GM23338 (cell line): Measurements from ENCODE around the gene UMODL1. TPM values are rescaled to one million over a fixed set of nuclear protein-coding genes. Genes with fewer than 3 reads are reported as not detected.

Experiments
- ATAC-seq: fragments of 200-7000 bp; cut with Tn5 transposase; 3 replicates; pipeline ENCODE4 v1.9.1; 2020
- DNase-seq: peaks from one replicate; pipeline ENCODE4 v3.0.0-alpha.2; 2015; ENCODE audit warnings: low spot score
- H2AFZ ChIP-seq: fragments of 200-600 bp; sonication (generic); 2 replicates; pipeline ENCODE4 v1.8.0; 2016; ENCODE audit warnings: antibody characterized with exemption, mild to moderate bottlenecking, moderate library complexity
- H3F3A ChIP-seq: fragments of 200-600 bp; sonication (generic); replicated peaks from 2 replicates; pipeline ENCODE4 v1.8.0; 2017; ENCODE audit warnings: antibody characterized with exemption, mixed run types, low read depth
- H3K27ac ChIP-seq: fragments of 200-600 bp; sonication (generic); 2 replicates; pipeline ENCODE4 v1.6.1; 2016; ENCODE audit warnings: low read depth
- H3K27me3 ChIP-seq: fragments of 200-600 bp; sonication (generic); 2 replicates; pipeline ENCODE4 v1.8.0; 2016; ENCODE audit warnings: mild to moderate bottlenecking, mixed run types, moderate library complexity; ENCODE audit not compliant: insufficient read depth
- H3K36me3 ChIP-seq: fragments of 200-600 bp; sonication (generic); 2 replicates; pipeline ENCODE4 v1.8.0; 2016; ENCODE audit warnings: mild to moderate bottlenecking; ENCODE audit not compliant: insufficient read depth
- H3K4me1 ChIP-seq: fragments of 200-600 bp; sonication (generic); 2 replicates; pipeline ENCODE4 v1.8.0; 2016; ENCODE audit warnings: mild to moderate bottlenecking, moderate library complexity; ENCODE audit not compliant: insufficient read depth
- H3K4me2 ChIP-seq: fragments of 200-600 bp; sonication (generic); 2 replicates; pipeline ENCODE4 v1.7.1; 2017; ENCODE audit warnings: mixed run types
- H3K4me3 ChIP-seq: fragments of 200-600 bp; sonication (generic); 2 replicates; pipeline ENCODE4 v1.6.1; 2016; ENCODE audit warnings: mixed run types
- H3K79me2 ChIP-seq: fragments of 200-600 bp; sonication (generic); replicated peaks from 2 replicates; pipeline ENCODE4 v1.8.0; 2017; ENCODE audit warnings: mild to moderate bottlenecking; ENCODE audit not compliant: insufficient read depth
- H3K9me2 ChIP-seq: fragments of 200-600 bp; sonication (generic); 2 replicates; pipeline ENCODE4 v1.8.0; 2017; ENCODE audit not compliant: insufficient read depth
- H4K20me1 ChIP-seq: fragments of 200-600 bp; sonication (generic); replicated peaks from 2 replicates; pipeline ENCODE4 v1.8.0; 2017; ENCODE audit warnings: mild to moderate bottlenecking; ENCODE audit not compliant: insufficient read depth
- H3K27ac Mint-ChIP-seq: 2 replicates; pipeline ENCODE4 v1.8.0; 2020; ENCODE audit warnings: inconsistent platforms, mild to moderate bottlenecking, moderate library complexity, mixed read lengths
- H3K27me3 Mint-ChIP-seq: 3 replicates; pipeline ENCODE4 v1.8.0; 2022; ENCODE audit warnings: low read depth, mild to moderate bottlenecking, moderate library complexity, mixed read lengths, inconsistent platforms; ENCODE audit not compliant: insufficient read depth, poor library complexity
- H3K36me3 Mint-ChIP-seq: 3 replicates; pipeline ENCODE4 v1.8.0; 2021; ENCODE audit warnings: low read depth, mild to moderate bottlenecking, inconsistent platforms, moderate library complexity, mixed read lengths
- H3K4me1 Mint-ChIP-seq: 3 replicates; pipeline ENCODE4 v1.8.0; 2020; ENCODE audit warnings: mild to moderate bottlenecking, inconsistent platforms, mixed read lengths
- H3K4me3 Mint-ChIP-seq: 3 replicates; pipeline ENCODE4 v1.8.0; 2021; ENCODE audit warnings: moderate library complexity, mild to moderate bottlenecking, inconsistent platforms, mixed read lengths
- H3K9me3 Mint-ChIP-seq: 3 replicates; pipeline ENCODE4 v1.8.0; 2020; ENCODE audit warnings: moderate library complexity, mild to moderate bottlenecking, inconsistent platforms, mixed read lengths
- CREB1 ChIP-seq: fragments of 250-450 bp; sonication (Bioruptor Pico); IDR thresholded peaks from 2 replicates; pipeline ENCODE4 v1.5.0; 2020; ENCODE audit warnings: low read depth, mild to moderate bottlenecking, moderate library complexity
- CTCF ChIP-seq, 2 experiments: fragments of 200-600 bp in 1 of 2; sonication (generic) in 1 of 2; conservative IDR thresholded peaks; 2 replicates each; pipeline versions ENCODE4 v1.5.1 to v1.6.1; 2016 to 2017; ENCODE audit warnings: antibody characterized with exemption in 2 of 2, low read depth in 2 of 2, mild to moderate bottlenecking in 2 of 2, moderate library complexity in 1 of 2
- EZH2 ChIP-seq: fragments of 200-600 bp; sonication (generic); IDR thresholded peaks from one replicate; pipeline ENCODE4 v1.8.0; 2017; ENCODE audit warnings: antibody characterized with exemption, mild to moderate bottlenecking, low read depth; ENCODE audit not compliant: unreplicated experiment
- EZH2phosphoT487 ChIP-seq: fragments of 200-600 bp; sonication (generic); IDR thresholded peaks from one replicate; pipeline ENCODE4 v1.8.1; 2018; ENCODE audit warnings: antibody characterized with exemption; ENCODE audit not compliant: unreplicated experiment
- JUNB ChIP-seq: IDR thresholded peaks from one replicate; pipeline ENCODE4 v1.6.1; 2016; ENCODE audit warnings: antibody characterized with exemption; ENCODE audit not compliant: unreplicated experiment
- NANOG ChIP-seq: IDR thresholded peaks from 2 replicates; pipeline ENCODE4 v1.6.1; 2016; ENCODE audit warnings: antibody characterized with exemption, borderline replicate concordance
- POLR2AphosphoS5 ChIP-seq: IDR thresholded peaks from 2 replicates; pipeline ENCODE4 v1.6.1; 2016; ENCODE audit warnings: antibody characterized with exemption, low read depth
- REST ChIP-seq: IDR thresholded peaks from one replicate; pipeline ENCODE4 v1.6.1; 2018; ENCODE audit warnings: antibody characterized with exemption; ENCODE audit not compliant: unreplicated experiment
- STAT1 ChIP-seq: IDR thresholded peaks from one replicate; pipeline ENCODE4 v1.6.1; 2016; ENCODE audit warnings: antibody characterized with exemption; ENCODE audit not compliant: unreplicated experiment
- ZNF114 ChIP-seq: fragments of 250-450 bp; sonication (Bioruptor Pico); IDR thresholded peaks from 2 replicates; pipeline ENCODE4 v1.5.0; 2020; ENCODE audit warnings: mild to moderate bottlenecking, moderate library complexity
- ZNF331 ChIP-seq: fragments of 250-450 bp; sonication (Bioruptor Pico); IDR thresholded peaks from 2 replicates; pipeline ENCODE4 v1.5.0; 2020; ENCODE audit warnings: low read depth, mild to moderate bottlenecking, moderate library complexity
- ZNF462 ChIP-seq: fragments of 250-450 bp; sonication (Bioruptor Pico); IDR thresholded peaks from 2 replicates; pipeline ENCODE4 v1.5.0; 2020; ENCODE audit warnings: mild to moderate bottlenecking, moderate library complexity
- polyA plus RNA-seq: library from polyadenylated mRNA; unstranded; fragments of >200 nt; fragmentation: Nextera tagmentation; extraction: Ambion mirVana; gene quantifications from 2 replicates; pipeline ENCODE4 v1.2.1, GENCODE V29; 2016
- total RNA-seq: library from RNA; depleted of rRNA; stranded (reverse); fragments of >200 nt; shearing (Covaris generic); gene quantifications from 2 replicates; pipeline ENCODE4 v1.2.3, GENCODE V29; 2014
- TF ChIP-seq, protein P1 (sequence below): IDR thresholded peaks from 2 replicates; pipeline ENCODE4 v1.6.1; 2016; ENCODE audit warnings: antibody characterized with exemption

Gene UMODL1
- total and polyA plus RNA-seq, 2 experiments from 2014 or later, result not detected

DNA sequence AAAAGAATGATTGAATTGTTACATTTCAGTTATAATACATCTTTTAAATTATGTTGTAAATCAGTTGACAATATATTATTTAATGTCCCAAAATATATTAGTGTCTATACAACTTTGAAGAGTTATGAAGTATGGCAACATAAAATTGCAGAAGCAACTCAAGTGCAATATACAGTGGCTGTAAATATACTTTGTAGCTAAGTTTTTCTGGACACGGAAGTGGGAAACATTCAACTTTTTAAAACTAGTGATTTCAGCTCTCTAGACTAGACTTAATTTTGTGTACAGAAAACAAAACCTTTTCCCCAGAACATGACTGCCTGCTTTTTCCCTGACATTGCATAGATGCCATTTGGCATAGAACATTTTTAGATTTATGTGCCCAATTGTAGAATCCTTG is 118.3 kb downstream of the UMODL1 start:
- Mint-ChIP-seq H3K9me3 (peaks cover 11% of the 10 kb centered on the region; the same call in 2 of the 3 replicates), H3K27ac (no peak overlapping the region), H3K27me3 (no peaks in the 10 kb centered on the region), H3K4me1 (no peaks in the 10 kb centered on the region; the same call in 2 of the 3 replicates), H3K4me3 (no peak overlapping the region), H3K36me3 (no peaks in the 10 kb centered on the region; the same call in 2 of the 3 replicates)
- no peak for TF ChIP-seq CREB1 (CRISPR knock-in tag)
- no peak for TF ChIP-seq STAT1
- TF ChIP-seq CTCF (conservative IDR thresholded peaks at IDR 0.05; ENCODE audit: low read depth in 2 of 2), result no peak
- TF ChIP-seq POLR2AphosphoS5, result no peak
- TF ChIP-seq, protein P1, sequence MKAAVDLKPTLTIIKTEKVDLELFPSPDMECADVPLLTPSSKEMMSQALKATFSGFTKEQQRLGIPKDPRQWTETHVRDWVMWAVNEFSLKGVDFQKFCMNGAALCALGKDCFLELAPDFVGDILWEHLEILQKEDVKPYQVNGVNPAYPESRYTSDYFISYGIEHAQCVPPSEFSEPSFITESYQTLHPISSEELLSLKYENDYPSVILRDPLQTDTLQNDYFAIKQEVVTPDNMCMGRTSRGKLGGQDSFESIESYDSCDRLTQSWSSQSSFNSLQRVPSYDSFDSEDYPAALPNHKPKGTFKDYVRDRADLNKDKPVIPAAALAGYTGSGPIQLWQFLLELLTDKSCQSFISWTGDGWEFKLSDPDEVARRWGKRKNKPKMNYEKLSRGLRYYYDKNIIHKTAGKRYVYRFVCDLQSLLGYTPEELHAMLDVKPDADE, result no peak
- TF ChIP-seq ZNF462 (CRISPR knock-in tag), result no peak
- TF ChIP-seq ZNF114 (CRISPR knock-in tag), result no peak
- TF ChIP-seq ZNF331 (CRISPR knock-in tag), result no peak
- TF ChIP-seq REST, result no peak
- no peak for TF ChIP-seq NANOG
- no peak for TF ChIP-seq EZH2phosphoT487
- no peak for TF ChIP-seq EZH2
- TF ChIP-seq JUNB, result no peak
- no peak overlapping the region for H3K4me2 ChIP-seq
- no peaks in the 10 kb centered on the region for H3F3A ChIP-seq
- no peak overlapping the region for H2AFZ ChIP-seq
- no peak for DNase-seq
- no peak overlapping the region for H3K27ac ChIP-seq
- no peaks in the 10 kb centered on the region for H3K9me2 ChIP-seq
- no peaks in the 10 kb centered on the region for H3K36me3 ChIP-seq
- no peaks in the 10 kb centered on the region for H4K20me1 ChIP-seq
- no peaks in the 10 kb centered on the region for H3K4me1 ChIP-seq
- no peak for ATAC-seq
- H3K79me2 ChIP-seq, result no peaks in the 10 kb centered on the region
- H3K4me3 ChIP-seq, result no peak overlapping the region
- H3K27me3 ChIP-seq, result no peaks in the 10 kb centered on the region
